NCI-H2081 (cell line): ENCODE measurements around the gene TRA2B.
"Not testable (repeated sequence)": the region's sequence is repeated elsewhere in the genome, so short reads cannot be mapped to it uniquely, and the experiment has no call there.

Source experiments
- DNase-seq, 2 experiments: peaks; one replicate each; lab custom pipeline; 2025; lab: John Stamatoyannopoulos, UW

TRA2B gene

GRCh38 chr3:185927501-185928200 is 10.2 kb downstream of the TRA2B start:
- DNase-seq = no peak

- DNase-seq = no peak
Observed at GRCh38 chr3:185926445-185926844, 11.4 kb downstream of the TRA2B start.

- no peak for DNase-seq
Observed at GRCh38 chr3:185925353-185925752, 12.5 kb downstream of the TRA2B start.

GRCh38 chr3:185924375-185924774 is 13.4 kb downstream of the TRA2B start:
- DNase-seq = no peak

GRCh38 chr3:185920184-185920583 is 17.6 kb downstream of the TRA2B start:
- DNase-seq = no peak

- DNase-seq = no peak
Observed at GRCh38 chr3:185916042-185916833, 21.6 kb downstream of the TRA2B start.

- DNase-seq = no peak
Observed at GRCh38 chr3:185915642-185916041, 22.2 kb downstream of the TRA2B start.

GRCh38 chr3:185914911-185915629 is 22.7 kb downstream of the TRA2B start:
- no peak for DNase-seq

GRCh38 chr3:185912929-185913901 is 24.6 kb downstream of the TRA2B start:
- DNase-seq = no peak

- no peak for DNase-seq
Observed at GRCh38 chr3:185912512-185912911, 25.3 kb downstream of the TRA2B start.

GRCh38 chr3:185911076-185911448 is 26.8 kb downstream of the TRA2B start:
- DNase-seq = not testable (repeated sequence)

- not testable (repeated sequence) for DNase-seq
Observed at GRCh38 chr3:185910322-185911075, 27.3 kb downstream of the TRA2B start.

GRCh38 chr3:185909913-185910312 is 27.9 kb downstream of the TRA2B start:
- DNase-seq = not testable (repeated sequence)

- no peak for DNase-seq
Observed at GRCh38 chr3:185900228-185900627, 37.6 kb downstream of the TRA2B start.

GRCh38 chr3:185896636-185897035 is 41.2 kb downstream of the TRA2B start:
- DNase-seq = no peak

GRCh38 chr3:185887066-185887465 is 50.7 kb downstream of the TRA2B start:
- DNase-seq = no peak

- DNase-seq = no peak
Observed at GRCh38 chr3:185884641-185885040, 53.2 kb downstream of the TRA2B start.

- DNase-seq = no peak
Observed at GRCh38 chr3:185881926-185882325, 55.9 kb downstream of the TRA2B start.

GRCh38 chr3:185880600-185880999 is 57.2 kb downstream of the TRA2B start:
- DNase-seq = no peak

GRCh38 chr3:185878920-185879319 is 58.9 kb downstream of the TRA2B start:
- DNase-seq = no peak

GRCh38 chr3:185874119-185874518 is 63.7 kb downstream of the TRA2B start:
- DNase-seq = no peak
